Measurements from ENCODE around the gene GALNS.
"Not testable (repeated sequence)": the region's sequence is repeated elsewhere in the genome, so short reads cannot be mapped to it uniquely, and the experiment has no call there.

Gene GALNS, protein sequence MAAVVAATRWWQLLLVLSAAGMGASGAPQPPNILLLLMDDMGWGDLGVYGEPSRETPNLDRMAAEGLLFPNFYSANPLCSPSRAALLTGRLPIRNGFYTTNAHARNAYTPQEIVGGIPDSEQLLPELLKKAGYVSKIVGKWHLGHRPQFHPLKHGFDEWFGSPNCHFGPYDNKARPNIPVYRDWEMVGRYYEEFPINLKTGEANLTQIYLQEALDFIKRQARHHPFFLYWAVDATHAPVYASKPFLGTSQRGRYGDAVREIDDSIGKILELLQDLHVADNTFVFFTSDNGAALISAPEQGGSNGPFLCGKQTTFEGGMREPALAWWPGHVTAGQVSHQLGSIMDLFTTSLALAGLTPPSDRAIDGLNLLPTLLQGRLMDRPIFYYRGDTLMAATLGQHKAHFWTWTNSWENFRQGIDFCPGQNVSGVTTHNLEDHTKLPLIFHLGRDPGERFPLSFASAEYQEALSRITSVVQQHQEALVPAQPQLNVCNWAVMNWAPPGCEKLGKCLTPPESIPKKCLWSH

DNA sequence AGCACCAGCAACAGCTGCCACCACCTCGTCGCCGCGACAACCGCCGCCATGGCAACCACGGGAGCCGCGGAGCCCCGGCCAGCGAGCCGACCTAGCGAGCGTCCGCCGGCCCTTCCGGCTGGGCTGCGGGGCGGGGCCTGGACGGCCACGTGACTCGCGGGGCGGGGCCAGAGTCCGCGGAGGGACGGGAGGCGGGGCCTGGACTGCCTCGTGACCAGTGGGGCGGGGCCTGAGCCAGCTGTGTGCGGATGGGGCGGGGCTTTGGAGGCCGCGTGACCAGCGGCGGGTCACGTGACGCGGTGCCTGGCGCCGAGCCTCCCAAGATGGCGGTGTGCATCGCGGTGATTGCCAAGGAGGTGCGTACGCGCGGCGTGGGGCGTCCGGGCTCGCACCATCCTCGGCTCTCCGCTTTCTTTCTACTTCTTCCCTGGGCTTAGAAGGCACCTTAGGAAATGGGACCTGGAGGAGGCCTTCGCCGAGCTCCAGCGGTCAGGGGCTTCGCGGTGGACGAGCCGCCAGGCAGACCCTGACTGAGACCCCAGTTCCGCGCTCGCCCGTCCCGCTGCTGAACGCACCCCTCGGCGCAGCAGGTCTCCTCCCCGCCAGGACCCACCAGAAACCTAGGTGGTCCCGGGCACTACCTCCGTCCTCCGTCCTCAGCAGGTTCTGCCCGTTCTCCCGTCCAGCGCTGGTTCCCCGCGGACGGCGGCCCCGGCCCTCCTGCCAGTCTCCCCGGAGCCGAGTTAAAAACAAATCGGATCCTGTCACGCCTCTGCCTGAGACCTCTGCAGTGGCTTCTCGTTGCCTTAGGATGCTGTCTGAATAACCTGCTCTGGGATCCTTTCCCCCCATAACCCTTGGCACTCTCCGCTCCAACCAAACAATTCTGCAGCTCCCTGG is at the start of gene GALNS, which contains the start of gene TRAPPC2L:
Gene GALNS (minus strand): TSS at position 120 of the 900 bp plus-strand sequence. CDS start 70 bp downstream, at position 50.
Gene TRAPPC2L (plus strand): TSS at position 300 of the 900 bp plus-strand sequence. CDS start 24 bp downstream, at position 324.
- peak; percentile 95 for DNase-seq

DNA sequence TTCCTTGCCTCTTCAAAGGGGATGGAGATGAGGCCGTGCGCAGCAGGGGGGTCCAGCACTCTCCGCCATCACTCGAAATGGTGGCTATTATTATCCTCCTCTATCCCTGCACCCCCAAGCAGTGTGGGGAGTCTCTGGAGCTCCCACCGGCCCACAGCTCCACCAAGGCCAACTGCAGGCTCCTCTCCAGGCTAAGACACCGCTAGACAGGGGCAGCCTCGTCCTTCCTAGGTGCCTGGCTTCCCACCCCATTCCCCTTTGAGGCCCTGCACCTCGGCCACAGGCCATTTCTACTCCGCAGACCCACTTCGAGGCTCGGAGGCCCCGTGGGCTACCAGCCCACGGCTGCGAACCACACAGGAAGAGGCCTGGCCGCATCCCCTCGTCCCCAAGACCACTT is 49.3 kb upstream of the GALNS start:
- DNase-seq: no peak

DNA sequence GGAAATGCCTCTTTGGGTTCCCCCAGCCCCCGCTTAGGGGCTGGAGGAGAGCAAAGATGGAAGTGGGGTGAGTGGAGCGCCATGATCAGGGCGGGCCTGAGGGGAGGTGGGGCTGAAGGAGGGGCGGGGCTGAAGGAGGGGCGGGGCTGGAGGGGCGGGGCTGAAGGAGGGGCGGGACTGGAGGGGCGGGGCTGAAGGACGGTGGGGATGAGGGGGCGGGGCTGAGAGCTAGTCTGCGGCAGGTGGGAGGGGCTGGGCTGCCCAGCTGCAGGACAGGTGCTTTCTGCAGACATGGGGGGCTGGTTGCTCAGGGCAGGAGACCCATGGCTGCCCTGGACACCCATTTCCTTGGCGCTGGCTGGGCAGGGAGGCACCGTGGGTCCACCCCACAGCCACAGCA is 48.8 kb upstream of the GALNS start:
- DNase-seq: no peak

DNA sequence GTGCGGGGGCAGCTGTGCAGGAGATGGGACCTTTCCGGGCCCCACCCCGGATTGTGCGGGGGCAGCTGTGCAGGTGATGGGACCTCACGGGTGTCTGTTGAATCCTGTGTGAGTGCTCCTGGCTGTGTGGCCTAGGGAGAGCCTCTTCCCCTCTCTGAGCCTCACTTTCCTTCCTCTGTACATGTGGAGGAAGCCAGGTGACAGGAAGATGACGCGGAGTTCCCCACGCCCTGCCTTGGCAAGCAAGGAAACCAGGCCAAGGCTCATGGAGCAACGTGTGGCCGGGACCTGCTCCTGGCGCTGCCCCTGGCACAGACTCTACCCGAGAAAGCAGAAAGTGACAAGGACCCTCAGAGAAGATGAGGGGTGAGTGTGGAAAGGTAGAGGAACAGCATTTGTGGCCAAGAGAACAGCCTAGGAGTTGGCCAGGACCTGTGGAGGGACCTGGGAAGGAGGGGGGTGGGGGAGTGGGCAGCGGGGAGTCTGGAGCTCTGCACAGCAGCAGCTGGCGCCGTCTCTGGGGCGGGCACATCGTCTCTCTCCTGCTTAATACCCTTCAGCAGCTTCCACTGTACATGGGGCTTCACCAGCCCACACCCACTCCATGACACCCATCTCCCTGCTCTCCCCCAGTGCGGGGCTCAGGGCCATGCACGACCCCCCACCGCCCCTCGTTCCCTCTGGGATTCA is 48.1 kb upstream of the GALNS start:
- DNase-seq: no peak

DNA sequence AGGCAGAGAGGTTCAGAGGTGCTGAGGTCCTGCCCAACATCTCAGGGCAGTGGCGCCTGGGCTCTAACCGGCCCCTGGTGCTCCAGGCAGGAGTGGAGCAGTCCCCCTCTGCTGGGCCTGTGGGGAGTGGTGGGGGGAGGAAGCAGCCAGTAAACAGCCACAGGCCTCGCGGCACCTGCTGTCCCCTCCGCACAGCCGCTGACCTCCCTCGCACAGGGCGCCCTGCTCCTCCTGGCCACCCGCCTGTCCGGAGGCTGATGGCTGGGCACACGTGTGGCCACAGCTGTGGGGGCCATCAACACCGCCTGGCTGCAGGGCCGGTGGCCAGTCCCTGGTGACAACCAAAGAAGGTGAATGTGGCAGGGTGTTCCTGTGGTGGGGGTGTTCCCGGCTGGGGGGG is 46.5 kb upstream of the GALNS start:
- no peak for DNase-seq

DNA sequence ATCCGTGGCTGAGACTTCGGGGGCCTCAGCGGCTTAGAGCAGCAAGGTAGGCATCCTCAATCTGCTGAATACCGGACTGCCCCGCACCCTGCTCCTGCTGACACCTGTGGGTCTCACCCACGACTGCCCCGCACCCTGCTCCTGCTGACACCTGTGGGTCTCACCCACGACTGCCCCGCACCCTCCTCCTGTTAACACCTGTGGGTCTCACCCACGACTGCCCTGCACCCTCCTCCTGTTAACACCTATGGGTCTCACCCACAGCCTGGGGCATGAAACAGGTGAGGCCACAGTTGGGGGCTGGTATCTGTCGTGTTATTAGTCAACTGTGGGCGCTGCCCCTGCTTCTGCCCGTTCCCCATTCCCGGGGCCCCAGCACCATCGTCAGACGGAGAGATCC is 46.0 kb upstream of the GALNS start:
- DNase-seq: no peak

DNA sequence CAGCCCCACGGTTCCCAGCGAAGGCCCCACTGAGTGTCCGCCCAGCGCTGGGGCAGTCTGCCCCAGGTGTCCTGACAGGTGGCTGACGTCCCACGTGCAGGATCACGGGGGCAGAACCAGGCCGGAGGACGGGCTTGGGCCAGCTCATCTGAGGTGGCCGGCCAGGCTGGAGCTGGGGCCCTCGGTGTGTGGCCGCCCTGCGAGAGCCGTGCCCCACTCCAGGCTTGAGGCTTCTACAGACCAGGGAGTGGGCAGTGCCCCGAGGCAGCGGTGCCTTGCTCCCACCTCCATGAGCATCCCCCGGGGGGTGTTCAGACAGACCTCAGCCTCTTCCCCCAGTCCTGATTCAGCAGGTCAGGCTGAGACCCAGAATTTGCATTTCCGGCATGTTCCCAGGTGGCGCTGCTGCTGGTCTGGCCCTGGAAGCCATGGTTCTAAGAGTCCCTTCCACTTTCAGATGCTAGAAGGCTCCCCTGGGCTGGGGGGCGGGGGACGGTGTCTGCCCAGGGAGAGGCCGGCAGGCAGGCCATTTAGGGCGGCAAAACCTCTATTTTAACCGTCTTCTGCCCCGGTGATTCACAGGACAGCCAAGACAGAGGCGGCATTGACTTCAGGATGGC is 45.1 kb upstream of the GALNS start:
- no peak for DNase-seq

DNA sequence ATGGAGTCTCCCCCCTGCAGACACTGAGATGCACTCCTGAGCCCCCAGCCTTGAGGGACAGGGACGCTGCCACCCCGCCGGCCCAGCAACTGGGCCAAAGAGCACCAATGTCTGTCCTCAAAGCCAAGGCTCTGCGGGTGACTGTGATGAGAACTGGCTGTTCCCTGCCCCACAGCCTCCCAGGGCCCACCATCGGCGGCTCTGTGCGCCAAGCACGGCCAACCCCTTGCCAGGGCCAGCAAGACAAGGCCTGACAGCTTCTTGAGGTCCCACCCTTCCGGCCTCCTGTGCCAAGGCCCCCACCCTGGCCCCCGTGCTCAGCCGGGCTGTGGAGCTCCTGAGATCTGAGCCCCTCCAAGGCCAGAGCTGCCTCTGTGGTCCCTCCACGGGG is 43.9 kb upstream of the GALNS start:
- no peak for DNase-seq

DNA sequence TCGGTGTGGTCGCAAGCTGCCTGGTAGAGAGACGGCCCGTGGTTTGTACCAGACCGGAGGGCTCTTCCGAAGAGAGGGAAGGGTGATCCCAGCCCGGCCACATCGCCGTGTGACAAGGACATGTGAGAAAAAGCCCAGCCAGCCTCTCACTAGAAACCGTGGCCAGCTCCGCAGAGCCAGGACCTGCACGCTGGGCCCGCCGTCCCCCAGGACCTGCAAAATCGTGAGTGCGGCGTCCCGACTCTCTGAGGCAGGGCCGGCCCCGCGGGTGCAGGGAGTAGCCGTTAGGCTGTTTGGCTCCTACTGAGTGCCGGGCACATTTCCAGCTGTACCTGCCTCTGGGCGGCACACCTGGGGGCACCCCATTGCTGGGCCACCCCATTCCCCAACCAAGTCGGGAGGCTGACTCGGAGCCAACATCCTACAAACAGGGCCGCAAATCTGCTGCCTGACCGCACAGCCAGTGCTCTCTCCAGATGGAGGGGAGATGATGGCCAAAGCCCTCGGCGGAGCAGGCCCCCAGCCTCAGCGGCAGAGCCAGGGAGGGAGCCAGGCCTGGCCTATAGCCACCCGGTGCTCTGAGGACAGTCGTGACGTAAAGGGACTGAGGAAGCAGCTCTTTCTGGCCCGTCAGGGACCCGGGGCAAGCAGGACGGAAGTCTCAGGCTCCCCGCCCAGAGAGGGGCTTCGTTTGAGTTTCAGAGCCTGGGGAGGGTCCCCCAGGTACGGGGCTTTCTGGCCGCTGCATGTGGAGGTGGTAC is 43.3 kb upstream of the GALNS start:
- DNase-seq: no peak

DNA sequence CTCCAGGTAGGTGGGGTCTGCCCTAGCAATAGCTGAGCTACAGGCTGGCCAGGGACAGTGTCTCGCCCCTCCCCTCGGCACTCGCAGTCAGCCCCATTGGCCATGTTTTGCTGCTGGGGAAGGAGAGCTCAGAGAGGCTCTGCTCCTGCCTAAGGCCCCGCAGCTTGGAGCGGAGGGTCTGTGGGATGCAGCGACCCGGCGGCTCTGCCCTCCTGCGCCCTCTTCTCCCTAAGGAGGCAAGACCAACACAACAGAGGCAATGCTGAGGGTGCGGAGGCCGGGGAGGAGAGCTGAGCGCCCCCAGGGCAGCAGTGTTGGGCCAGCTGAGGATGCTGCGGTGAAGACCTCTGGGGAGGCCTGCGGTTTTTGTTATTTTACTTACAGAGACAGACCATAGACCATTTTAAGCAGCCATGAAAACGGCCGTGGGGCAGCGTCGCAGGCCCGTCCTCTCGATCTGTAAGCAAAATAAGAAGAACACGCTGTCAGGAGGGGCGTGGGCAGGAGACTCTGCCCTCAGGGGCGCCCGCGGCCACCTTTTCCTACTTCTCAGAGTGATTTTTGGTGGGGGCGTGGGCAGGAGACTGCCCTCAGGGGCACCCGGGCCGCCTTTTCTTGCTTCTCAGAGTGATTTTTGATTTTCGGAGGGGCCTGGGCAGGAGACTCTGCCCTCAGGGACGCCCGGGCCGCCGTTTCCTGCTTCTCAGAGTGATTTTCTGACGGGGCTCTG is 41.1 kb upstream of the GALNS start:
- DNase-seq: no peak

DNA sequence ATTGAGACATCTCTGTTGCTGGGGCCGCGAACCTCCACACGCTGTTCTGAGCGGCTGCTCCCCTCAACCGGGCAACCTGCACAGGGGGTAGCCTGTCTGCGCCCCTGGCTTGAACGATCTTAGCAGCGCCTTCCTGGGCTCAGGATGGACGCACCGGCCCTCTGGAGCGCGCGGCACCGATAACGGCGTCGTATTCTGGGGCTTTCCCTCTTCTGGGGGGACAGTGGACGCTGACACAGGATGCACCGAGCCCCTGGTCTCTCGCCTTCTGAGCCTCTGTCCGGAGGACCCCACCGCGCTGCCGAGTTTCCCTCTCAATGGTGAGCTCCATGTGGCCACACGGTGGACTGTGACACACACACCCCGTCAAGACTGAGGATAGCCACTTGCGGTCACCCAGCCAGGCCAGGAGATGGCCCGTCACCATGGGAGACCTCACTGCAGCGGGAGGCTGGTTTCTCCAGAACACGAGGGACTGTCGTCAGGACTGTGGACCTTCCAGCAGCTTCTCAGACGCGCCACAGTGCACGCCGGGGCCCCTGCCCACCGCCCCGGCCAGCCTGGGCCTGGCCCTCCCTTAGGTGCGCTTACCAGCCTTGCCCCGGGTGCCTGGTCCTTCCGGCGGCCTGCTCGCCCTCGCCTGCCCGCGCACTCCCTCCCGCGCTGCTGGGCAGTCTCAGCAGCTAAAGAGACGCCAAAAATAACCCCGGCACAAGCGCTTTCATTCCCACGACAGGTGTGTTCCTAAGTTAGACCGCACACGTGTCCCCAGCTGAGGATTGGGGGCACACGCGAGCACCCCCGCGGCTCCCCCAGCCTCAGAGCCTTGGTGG is 39.7 kb upstream of the GALNS start:
- DNase-seq: no peak

DNA sequence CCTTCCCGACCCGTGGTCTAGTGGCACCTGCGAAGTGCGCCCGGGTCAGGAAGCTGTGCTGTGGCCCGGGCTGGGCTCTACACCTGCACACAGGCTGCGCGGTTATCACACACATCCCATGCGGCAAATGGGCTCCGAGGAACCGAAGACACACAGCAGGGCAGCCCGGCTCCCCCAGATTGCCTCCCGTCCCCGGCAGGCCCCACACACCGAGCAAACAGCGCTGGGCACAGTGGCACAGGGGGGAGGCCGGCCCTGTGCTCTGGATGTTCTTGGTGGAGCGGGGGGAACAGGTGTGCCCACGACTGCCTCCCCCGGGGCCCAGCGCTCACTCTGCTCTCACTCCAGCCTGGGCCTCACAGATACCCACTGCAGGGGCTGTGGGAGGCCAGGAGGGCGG is 38.6 kb upstream of the GALNS start:
- no peak for DNase-seq

DNA sequence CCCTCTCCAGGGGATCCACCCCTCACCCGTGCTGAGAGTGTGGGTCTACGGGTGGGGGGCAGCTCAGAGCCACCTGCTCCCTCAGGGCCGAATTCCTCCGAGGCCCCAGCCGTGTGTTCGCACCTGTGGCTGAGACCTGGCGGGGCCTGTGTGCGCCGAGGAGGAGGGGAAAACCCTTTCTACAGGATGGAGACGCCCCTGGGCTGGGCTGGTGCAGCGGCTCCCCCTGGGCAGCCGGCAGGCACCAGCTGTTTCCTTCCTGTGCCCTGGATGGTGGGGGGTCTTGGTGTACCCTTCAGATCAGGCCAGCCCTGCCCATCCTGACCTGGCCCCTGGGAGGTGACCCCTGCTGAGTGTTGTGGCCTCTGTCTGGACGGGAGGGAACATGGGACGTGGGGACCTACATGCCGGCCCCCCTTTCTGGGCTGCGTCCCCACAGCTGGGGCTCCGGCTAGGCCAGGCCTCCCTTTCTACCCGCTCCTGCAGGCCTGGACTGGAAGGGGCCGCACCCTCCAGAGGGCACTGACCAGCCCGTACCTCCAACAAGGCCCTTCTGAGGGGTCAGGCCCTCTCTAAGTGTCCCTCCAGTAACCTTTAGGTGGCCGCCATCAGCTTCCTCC is 38.0 kb upstream of the GALNS start:
- no peak for DNase-seq

DNA sequence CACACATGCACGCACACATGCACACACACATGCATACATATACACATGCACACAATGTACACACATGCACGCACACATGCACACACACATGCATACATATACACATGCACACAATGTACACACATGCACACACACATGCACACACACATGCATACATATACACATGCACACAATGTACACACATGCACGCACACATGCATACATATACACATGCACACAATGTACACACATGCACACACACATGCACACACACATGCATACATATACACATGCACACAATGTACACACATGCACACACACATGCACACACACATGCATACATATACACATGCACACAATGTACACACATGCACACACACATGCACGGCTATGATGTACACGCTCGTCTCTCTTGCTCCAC is 37.5 kb upstream of the GALNS start:
- DNase-seq: not testable (repeated sequence)

DNA sequence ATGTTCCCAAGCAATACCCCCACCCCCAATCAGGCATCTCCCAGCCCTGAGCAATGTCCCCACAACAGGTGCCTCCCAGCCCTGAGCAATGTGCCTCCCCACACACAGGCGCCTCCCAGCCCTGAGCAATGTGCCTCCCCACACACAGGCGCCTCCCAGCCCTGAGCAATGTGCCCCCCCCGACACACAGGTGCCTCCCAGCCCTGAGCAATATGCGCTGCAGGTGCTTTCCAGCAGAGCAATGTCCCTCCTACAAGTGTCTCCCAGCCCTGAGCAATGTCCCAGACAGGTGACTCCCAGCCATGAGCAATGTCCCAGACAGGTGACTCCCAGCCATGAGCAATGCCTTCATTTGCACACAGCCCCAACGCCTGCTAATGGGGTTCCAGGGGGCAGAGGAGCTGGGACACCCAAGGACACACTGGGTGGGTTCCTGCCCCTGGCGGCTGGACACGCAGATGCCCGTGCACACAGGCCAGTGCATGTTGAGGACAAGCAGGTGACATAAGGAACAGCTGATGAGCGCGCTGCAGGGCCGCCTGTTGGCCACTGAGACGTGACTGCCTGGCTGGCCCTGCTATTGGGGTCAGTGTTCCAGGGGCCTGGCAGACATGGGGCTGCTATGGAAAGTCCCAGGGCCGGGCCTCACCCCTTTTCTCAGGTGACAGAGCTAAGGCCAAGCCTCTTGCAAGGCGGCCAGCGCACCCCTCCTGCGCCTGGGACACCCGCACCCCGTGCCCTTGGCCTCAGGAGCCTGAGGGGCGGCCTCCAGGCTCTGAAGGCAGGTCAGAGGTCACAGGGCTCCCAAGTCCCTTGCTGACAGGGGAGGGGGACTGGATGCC is 36.6 kb upstream of the GALNS start:
- DNase-seq: no peak

DNA sequence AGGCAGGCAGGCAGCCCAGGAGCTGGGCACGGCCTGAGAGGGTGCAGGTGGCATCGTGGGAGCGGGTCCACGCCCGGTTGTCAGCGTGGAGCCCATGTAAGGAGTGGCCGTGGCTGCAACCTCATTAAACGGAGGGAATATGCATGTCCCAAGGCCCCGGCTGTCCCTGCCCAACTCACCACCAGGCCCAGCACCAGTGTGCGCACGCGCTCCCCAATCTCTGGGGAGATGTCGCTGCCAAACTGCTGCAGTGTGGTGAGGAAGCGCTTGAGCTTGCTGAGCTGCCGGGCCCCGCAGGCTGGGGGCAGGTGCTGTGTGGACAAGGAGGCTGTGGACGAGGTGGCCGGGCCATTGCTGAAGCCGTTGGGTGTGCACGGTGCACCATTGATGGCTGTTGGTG is 35.3 kb upstream of the GALNS start:
- DNase-seq: no peak

DNA sequence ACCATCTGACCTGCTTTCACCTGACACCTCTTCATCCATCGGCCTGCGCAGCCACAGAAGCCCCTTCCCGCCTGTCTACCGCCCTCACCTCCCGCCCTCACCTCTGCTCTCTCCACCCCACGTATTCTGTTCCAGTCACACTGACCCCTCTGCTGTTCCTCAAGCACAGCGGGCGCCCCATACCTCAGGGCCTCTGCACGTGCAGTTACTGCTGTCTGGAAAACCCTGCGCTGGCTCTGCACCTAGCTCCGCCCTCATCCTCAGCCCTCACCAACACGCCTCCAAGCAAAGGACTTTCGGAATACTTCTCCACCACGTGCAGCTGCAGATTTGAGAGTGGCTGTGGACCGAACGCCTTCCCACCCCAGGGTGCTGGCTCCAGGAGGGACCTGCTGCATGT is 34.3 kb upstream of the GALNS start:
- DNase-seq: no peak

DNA sequence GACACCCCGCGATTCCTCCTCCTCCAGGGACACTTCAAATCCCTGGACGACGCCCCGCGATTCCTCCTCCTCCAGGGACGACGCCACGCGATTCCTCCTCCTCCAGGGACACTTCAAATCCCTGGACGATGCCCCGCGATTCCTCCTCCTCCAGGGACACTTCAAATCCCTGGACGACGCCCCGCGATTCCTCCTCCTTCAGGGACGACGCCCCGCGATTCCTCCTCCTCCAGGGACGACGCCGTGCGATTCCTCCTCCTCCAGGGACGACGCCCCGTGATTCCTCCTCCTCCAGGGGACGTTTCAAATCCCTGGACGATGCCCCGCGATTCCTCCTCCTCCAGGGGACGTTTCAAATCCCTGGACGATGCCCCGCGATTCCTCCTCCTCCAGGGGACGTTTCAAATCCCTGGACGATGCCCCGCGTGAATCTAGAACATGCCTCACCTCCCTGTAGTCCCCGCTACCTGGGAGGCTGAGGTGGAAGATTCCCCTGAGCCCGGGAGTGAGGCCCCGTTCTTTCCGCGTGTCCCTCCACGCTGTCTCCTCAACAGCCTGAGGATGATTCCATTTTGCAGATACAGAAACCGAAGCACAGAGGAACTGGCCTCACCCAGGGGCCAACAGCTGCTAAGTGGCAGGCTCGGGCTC is 33.1 kb upstream of the GALNS start:
- DNase-seq: not testable (repeated sequence)
